ENCODE results near the gene CLRN3. TPM values are rescaled to one million over a fixed set of nuclear protein-coding genes. Genes with fewer than 3 reads are reported as not detected.

Gene CLRN3
- total and polyA plus RNA-seq, 9 of the 15 experiments (the other 6 are each of a cell fraction or from before 2014, with no cell fraction given), result not detected

- WGBS (ENCODE audit: insufficient coverage, low coverage, missing lambda C conversion rate), result 0% methylated on average over 2 of the region's 2 CpGs
- in situ Hi-C loops (cut with MboI), result no loop called here
- no peak for TF ChIP-seq UBTF (IDR thresholded peaks at IDR 0.05; ENCODE audit: borderline replicate concordance in 1 of 2, low read depth in 2 of 2, low read length in 2 of 2)
- no peak for TF ChIP-seq TFAP4 (CRISPR knock-in tag; IDR thresholded peaks at IDR 0.05; ENCODE audit: borderline replicate concordance)
- no peak for TF ChIP-seq MEIS2 (IDR thresholded peaks at IDR 0.05; ENCODE audit: partially characterized antibody)
- TF ChIP-seq ZNF740 (CRISPR knock-in tag; IDR thresholded peaks at IDR 0.05), result no peak
- no peak for TF ChIP-seq ZNF740 (tag; IDR thresholded peaks at IDR 0.05)
- TF ChIP-seq ZNF431 (CRISPR knock-in tag; IDR thresholded peaks at IDR 0.05), result no peak
- TF ChIP-seq BMI1 (IDR thresholded peaks at IDR 0.05; ENCODE audit: low read length), result no peak
- TF ChIP-seq ZNF407 (IDR thresholded peaks at IDR 0.05; ENCODE audit: low read depth), result no peak
- no peak for TF ChIP-seq RNF2 (IDR thresholded peaks at IDR 0.05)
- no peak for TF ChIP-seq ZNF717 (CRISPR knock-in tag; IDR thresholded peaks at IDR 0.05)
- TF ChIP-seq SIX5 (IDR thresholded peaks at IDR 0.05; ENCODE audit: borderline replicate concordance in 1 of 2, insufficient read depth in 1 of 2, low read depth in 1 of 2, low read length in 2 of 2), result no peak
Measured at GRCh38 chr10:127910464-127910770, 17.7 kb upstream of the CLRN3 start.

More at GRCh38 chr10:127910464-127910770, 17.7 kb upstream of the CLRN3 start:
- Histone ChIP-seq H3K4me2 (ENCODE audit: insufficient read depth, low read length) (no peak overlapping the region), H3K36me3 (ENCODE audit: control insufficient read depth, insufficient read depth, low read length) (no peaks in the 10 kb centered on the region), H3K79me2 (ENCODE audit: control insufficient read depth, insufficient read depth, low read length) (no peaks in the 10 kb centered on the region), H3K9ac (ENCODE audit: insufficient read depth in 1 of 2, low read depth in 2 of 2, low read length in 2 of 2) (no peak overlapping the region), H3K4me1 (replicated peaks in 1 of 2; ENCODE audit: control insufficient read depth in 2 of 2, insufficient read depth in 2 of 2, low read length in 2 of 2) (peaks cover 0 to 5% of the 10 kb centered on the region in 2 experiments; a peak in 1 of 5 replicates), H3K27ac (ENCODE audit: extremely low read depth, low read depth, low read length) (no peak overlapping the region), H3K9me3 (replicated peaks; ENCODE audit: control insufficient read depth, insufficient read depth, low read depth, low read length) (no peaks in the 10 kb centered on the region), H2AFZ (ENCODE audit: low read depth, low read length) (no peak overlapping the region), H4K20me1 (replicated peaks; ENCODE audit: control insufficient read depth, insufficient read depth, low read length) (no peaks in the 10 kb centered on the region), H3K9me1 (ENCODE audit: control insufficient read depth, insufficient read depth, low read length) (no peaks in the 10 kb centered on the region), H3K27me3 (ENCODE audit: control insufficient read depth in 2 of 2, insufficient read depth in 2 of 2, low read length in 2 of 2) (0 out of 5 replicates have a peak, but pooled peaks cover 0 to 5% of the 10 kb centered on the region in 2 experiments), H3K4me3 (no peak overlapping the region)
- ChIA-PET POLR2A (no interaction called here), CTCF (ENCODE audit: low intra/inter-chr PET ratio) (no interaction called here)
- DNase-seq (ENCODE audit: extremely low read depth in 1 of 4, low spot score in 3 of 4) (no peak), FAIRE-seq (no peak), ATAC-seq (no peak)
- intact Hi-C loops (cut with micrococcal nuclease), result no loop called here
- BruUV-seq (replicated peaks), result no TSS peak
